Right lobe of liver (tissue), 4 donors: Measurements from ENCODE around the gene ITGB8.

Experiments used
- CTCF ChIP-seq, 4 donors: fragments of 200-600 bp in 3 of 4; fragments of 450-650 bp in 1 of 4; IDR thresholded peaks; one replicate each; pipeline versions ENCODE4 v1.5.1 to v1.8.0; 2016 to 2022; ENCODE audit warnings: antibody characterized with exemption in 4 of 4, mild to moderate bottlenecking in 2 of 4
- POLR2A ChIP-seq: fragments of 450-650 bp; IDR thresholded peaks from one replicate; pipeline ENCODE4 v1.6.1; 2017; ENCODE audit warnings: antibody characterized with exemption, mild to moderate bottlenecking
- donor health status: DM: no; HTN: no; CAD: no.
- donor health status: DM: no; HTN: no; CAD: no.
- donor health status: DM: no; HTN: yes; CAD: no.

- TF ChIP-seq CTCF (IDR thresholded peaks at IDR 0.05) (no peak), POLR2A (no peak)
Measured at GRCh38 chr7:20340839-20341238, 10.1 kb downstream of the ITGB8 start.
